Midbrain (tissue), 1 donor: ENCODE measurements around the gene NRP1.
A peak's percentile ranks its signal among the peaks of the same experiment; 100 is the strongest.

ENCODE experiments used
- DNase-seq: peaks from one replicate; lab custom pipeline; 2025; lab: John Stamatoyannopoulos, UW

NRP1 gene

GRCh38 chr10:33290321-33291052 lies 44.0 kb downstream of the NRP1 start:
- DNase-seq, result no peak

GRCh38 chr10:33289776-33290175 lies 44.7 kb downstream of the NRP1 start:
- DNase-seq, result no peak

- no peak for DNase-seq
These were observed 46.3 kb downstream of the NRP1 start for GRCh38 chr10:33288127-33288526.

GRCh38 chr10:33287112-33287511 lies 47.4 kb downstream of the NRP1 start:
- DNase-seq, result no peak

- DNase-seq, result no peak
These were observed 48.1 kb downstream of the NRP1 start for GRCh38 chr10:33286157-33286934.

- DNase-seq, result no peak
These were observed 49.5 kb downstream of the NRP1 start for GRCh38 chr10:33284945-33285344.

GRCh38 chr10:33279811-33280602 lies 54.5 kb downstream of the NRP1 start:
- DNase-seq, result no peak

GRCh38 chr10:33279276-33279675 lies 55.2 kb downstream of the NRP1 start:
- DNase-seq, result no peak

- DNase-seq, result no peak
These were observed 56.3 kb downstream of the NRP1 start for GRCh38 chr10:33278198-33278597.

GRCh38 chr10:33277135-33277536 lies 57.3 kb downstream of the NRP1 start:
- DNase-seq, result no peak

- no peak for DNase-seq
These were observed 58.1 kb downstream of the NRP1 start for GRCh38 chr10:33276282-33276923.

GRCh38 chr10:33274096-33274785 lies 60.2 kb downstream of the NRP1 start:
- no peak for DNase-seq

- DNase-seq, result peak; percentile 44
These were observed 61.0 kb downstream of the NRP1 start for GRCh38 chr10:33273295-33274002.

GRCh38 chr10:33272635-33273034 lies 61.8 kb downstream of the NRP1 start:
- no peak for DNase-seq

- DNase-seq, result no peak
These were observed 62.4 kb downstream of the NRP1 start for GRCh38 chr10:33271969-33272583.

- DNase-seq, result no peak
These were observed 63.5 kb downstream of the NRP1 start for GRCh38 chr10:33270971-33271370.

GRCh38 chr10:33267708-33268107 lies 66.8 kb downstream of the NRP1 start:
- no peak for DNase-seq

GRCh38 chr10:33265621-33266020 lies 68.8 kb downstream of the NRP1 start:
- no peak for DNase-seq

GRCh38 chr10:33263453-33263852 lies 71.0 kb downstream of the NRP1 start:
- no peak for DNase-seq

GRCh38 chr10:33262871-33263270 lies 71.6 kb downstream of the NRP1 start:
- no peak for DNase-seq
